ENCODE results near the gene RIMS3. TPM values are rescaled to one million over a fixed set of nuclear protein-coding genes. Genes with fewer than 3 reads are reported as not detected.

RIMS3 gene
- total RNA-seq, 1 experiment from 2014 or later: 5.7 TPM

DNA sequence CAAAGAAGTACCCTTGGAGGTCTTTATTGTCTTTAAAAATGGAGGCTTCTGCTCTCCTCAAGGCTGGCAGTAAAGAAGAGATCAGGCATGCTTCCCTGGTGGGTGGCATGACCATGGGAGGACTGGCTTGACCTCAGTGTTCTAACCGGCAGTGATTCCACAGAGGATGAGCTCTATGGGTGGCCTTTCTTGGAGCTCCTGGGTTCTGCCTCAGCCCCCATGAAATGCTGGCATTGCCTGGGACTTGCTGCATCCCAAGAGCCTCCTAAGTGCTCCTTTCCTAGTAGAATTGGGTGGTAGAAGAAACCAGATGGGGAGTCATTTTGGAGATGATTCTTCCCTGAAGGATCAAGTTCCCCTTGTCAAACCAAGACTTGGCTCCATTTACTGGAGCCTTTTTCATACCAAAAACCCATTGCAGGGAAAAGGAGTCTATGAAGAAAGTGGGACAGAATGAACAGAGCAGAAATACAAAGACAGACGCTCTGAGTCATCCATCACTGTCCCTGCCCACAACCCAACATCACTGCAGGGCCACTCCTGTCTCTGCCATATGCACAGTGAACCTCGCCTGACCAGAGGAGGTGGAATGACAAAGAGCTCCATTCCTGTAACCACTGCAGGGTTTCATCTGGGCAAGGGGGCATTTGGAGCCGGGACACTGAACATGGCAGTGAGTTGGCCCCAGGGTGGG is 42.4 kb downstream of the RIMS3 start:
- no peak for ATAC-seq
- H3K4me3 ChIP-seq (ENCODE audit: low read depth in 2 of 2, low read length in 2 of 2): no peak overlapping the region
- peaks cover 3% of the 10 kb centered on the region; the same call in 1 of the 2 replicates for H3K4me1 ChIP-seq (ENCODE audit: control insufficient read depth, insufficient read depth, low read length)
- DNase-seq (ENCODE audit: low read depth, low spot score): no peak
- TF ChIP-seq TCF7L2 (IDR thresholded peaks at IDR 0.05; ENCODE audit: low read depth, low read length): no peak
- no peaks in the 10 kb centered on the region; the same call in none of the 2 replicates for H3K27me3 ChIP-seq (ENCODE audit: control insufficient read depth, insufficient read depth, low read length)
- intact Hi-C loops (cut with micrococcal nuclease; ENCODE audit: unreplicated experiment): no loop called here
- no peaks in the 10 kb centered on the region for H3K9me3 ChIP-seq (ENCODE audit: control insufficient read depth, insufficient read depth, low read depth, low read length)
- no TSS peak for BruUV-seq (replicated peaks)
- CTCF ChIA-PET: no interaction called here
- no peak overlapping the region for H3K27ac ChIP-seq (ENCODE audit: low read length)
- no peaks in the 10 kb centered on the region for H3K36me3 ChIP-seq (ENCODE audit: control insufficient read depth, insufficient read depth, low read length)
- POLR2A ChIA-PET: no interaction called here
- in situ Hi-C loops (cut with HindIII; ENCODE audit: low pct_unique_long_range_greater_than_20kb, low sequenced_read_pairs): no loop called here

DNA sequence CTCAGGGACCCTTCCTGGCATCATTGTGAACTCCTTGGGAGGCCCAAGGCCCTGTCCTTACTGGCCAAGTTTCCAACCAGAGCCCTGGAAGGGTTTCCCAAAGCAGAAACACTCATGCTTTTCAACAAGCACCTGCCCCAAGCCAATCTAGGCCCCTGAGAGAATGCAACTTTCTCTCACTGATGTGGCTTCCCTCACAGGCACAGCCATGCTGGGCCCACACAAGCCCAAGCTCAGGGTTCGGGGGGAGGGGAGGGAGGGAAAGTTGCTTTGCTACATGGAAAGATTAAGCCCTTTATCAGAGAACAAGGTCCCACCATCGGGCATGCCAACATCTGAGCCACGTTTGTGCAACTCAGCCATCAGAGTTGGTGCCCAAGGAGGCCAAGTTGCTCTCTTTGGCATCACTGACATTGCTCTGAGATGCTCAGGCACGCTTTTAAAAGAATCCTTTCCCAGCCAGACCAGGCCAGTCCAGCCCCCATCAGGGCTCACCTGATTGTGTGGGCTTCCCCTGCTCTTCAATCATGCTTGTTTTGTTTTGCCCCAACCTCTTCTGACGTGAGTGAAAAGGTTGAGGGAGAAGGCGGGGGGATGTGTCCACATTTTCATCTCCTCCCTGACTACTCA is 43.5 kb downstream of the RIMS3 start:
- BruUV-seq (replicated peaks): no TSS peak
- H3K9me3 ChIP-seq (ENCODE audit: control insufficient read depth, insufficient read depth, low read depth, low read length): no peaks in the 10 kb centered on the region
- CTCF ChIA-PET: no interaction called here
- in situ Hi-C loops (cut with HindIII; ENCODE audit: low pct_unique_long_range_greater_than_20kb, low sequenced_read_pairs) (no loop called here), intact Hi-C loops (cut with micrococcal nuclease; ENCODE audit: unreplicated experiment) (no loop called here)
- no peaks in the 10 kb centered on the region for H3K36me3 ChIP-seq (ENCODE audit: control insufficient read depth, insufficient read depth, low read length)
- no peak for TF ChIP-seq POLR2AphosphoS5 (IDR thresholded peaks at IDR 0.05; ENCODE audit: low read depth, low read length)
- H3K27ac ChIP-seq (ENCODE audit: low read length): no peak overlapping the region
- DNase-seq (ENCODE audit: low read depth, low spot score) (no peak), ATAC-seq (no peak)
- no peak overlapping the region for H3K4me3 ChIP-seq (ENCODE audit: low read depth in 2 of 2, low read length in 2 of 2)
- POLR2A ChIA-PET: no interaction called here
- H3K4me1 ChIP-seq (ENCODE audit: control insufficient read depth, insufficient read depth, low read length): peaks cover 3% of the 10 kb centered on the region; the same call in 1 of the 2 replicates
- no peaks in the 10 kb centered on the region; the same call in none of the 2 replicates for H3K27me3 ChIP-seq (ENCODE audit: control insufficient read depth, insufficient read depth, low read length)

DNA sequence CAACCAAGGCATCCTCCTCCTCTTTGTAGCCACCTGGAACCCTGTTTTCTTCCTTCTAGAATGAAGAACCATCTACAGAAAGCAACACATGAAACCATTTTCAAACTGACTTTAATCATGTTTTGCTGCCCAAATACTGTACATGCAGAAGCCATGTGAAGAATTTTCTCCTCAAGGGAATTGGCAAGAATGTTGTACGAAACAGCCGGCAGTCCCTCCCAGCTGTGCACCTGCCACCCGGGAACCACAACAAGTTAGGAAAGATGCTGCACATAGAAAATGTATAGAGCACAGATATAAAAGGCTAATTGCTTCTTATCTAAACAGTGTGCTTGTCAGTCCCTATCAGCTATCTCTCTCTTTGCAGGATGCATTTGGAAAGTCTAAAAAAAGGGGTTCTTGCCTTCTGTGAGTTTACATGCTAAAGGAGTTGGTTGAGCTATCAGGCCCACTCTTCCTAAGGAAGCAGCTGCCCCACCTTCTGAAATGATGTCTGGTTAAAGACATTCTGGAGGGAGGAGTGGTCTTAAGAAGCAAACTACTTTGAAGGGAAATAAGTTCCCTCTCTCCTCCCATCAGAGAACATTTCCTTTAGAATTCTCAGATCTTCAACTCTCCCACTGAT is 44.8 kb downstream of the RIMS3 start:
- ChIA-PET CTCF (no interaction called here), POLR2A (no interaction called here)
- Histone ChIP-seq H3K9me3 (ENCODE audit: control insufficient read depth, insufficient read depth, low read depth, low read length) (no peaks in the 10 kb centered on the region), H3K36me3 (ENCODE audit: control insufficient read depth, insufficient read depth, low read length) (no peaks in the 10 kb centered on the region), H3K27ac (ENCODE audit: low read length) (no peak overlapping the region), H3K27me3 (ENCODE audit: control insufficient read depth, insufficient read depth, low read length) (no peaks in the 10 kb centered on the region; the same call in none of the 2 replicates), H3K4me1 (ENCODE audit: control insufficient read depth, insufficient read depth, low read length) (peaks cover 3% of the 10 kb centered on the region; the same call in 1 of the 2 replicates), H3K4me3 (ENCODE audit: low read depth in 2 of 2, low read length in 2 of 2) (no peak overlapping the region)
- ATAC-seq (no peak), DNase-seq (ENCODE audit: low read depth, low spot score) (no peak)
- in situ Hi-C loops (cut with HindIII; ENCODE audit: low pct_unique_long_range_greater_than_20kb, low sequenced_read_pairs): no loop called here
- no TSS peak for BruUV-seq (replicated peaks)
- intact Hi-C loops (cut with micrococcal nuclease; ENCODE audit: unreplicated experiment): no loop called here
- TF ChIP-seq TCF7L2 (IDR thresholded peaks at IDR 0.05; ENCODE audit: low read depth, low read length): no peak
- TF ChIP-seq, protein P1, sequence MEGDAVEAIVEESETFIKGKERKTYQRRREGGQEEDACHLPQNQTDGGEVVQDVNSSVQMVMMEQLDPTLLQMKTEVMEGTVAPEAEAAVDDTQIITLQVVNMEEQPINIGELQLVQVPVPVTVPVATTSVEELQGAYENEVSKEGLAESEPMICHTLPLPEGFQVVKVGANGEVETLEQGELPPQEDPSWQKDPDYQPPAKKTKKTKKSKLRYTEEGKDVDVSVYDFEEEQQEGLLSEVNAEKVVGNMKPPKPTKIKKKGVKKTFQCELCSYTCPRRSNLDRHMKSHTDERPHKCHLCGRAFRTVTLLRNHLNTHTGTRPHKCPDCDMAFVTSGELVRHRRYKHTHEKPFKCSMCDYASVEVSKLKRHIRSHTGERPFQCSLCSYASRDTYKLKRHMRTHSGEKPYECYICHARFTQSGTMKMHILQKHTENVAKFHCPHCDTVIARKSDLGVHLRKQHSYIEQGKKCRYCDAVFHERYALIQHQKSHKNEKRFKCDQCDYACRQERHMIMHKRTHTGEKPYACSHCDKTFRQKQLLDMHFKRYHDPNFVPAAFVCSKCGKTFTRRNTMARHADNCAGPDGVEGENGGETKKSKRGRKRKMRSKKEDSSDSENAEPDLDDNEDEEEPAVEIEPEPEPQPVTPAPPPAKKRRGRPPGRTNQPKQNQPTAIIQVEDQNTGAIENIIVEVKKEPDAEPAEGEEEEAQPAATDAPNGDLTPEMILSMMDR (IDR thresholded peaks at IDR 0.05): no peak
- TF ChIP-seq SIN3A (IDR thresholded peaks at IDR 0.05; ENCODE audit: borderline replicate concordance, insufficient read depth, low read depth, low read length): no peak
- TF ChIP-seq REST (IDR thresholded peaks at IDR 0.05; ENCODE audit: insufficient read depth in 1 of 2, low read depth in 2 of 2, low read length in 1 of 2): no peak
- TF ChIP-seq POLR2AphosphoS5 (IDR thresholded peaks at IDR 0.05; ENCODE audit: low read depth, low read length): no peak
